GM23338 (cell line): ENCODE results near the gene MRPL22. TPM values are rescaled to one million over a fixed set of nuclear protein-coding genes. Genes with fewer than 3 reads are reported as not detected.
"Not testable (repeated sequence)": the region's sequence is repeated elsewhere in the genome, so short reads cannot be mapped to it uniquely, and the experiment has no call there.

Source experiments
- ATAC-seq: fragments of 200-7000 bp; cut with Tn5 transposase; 3 replicates; pipeline ENCODE4 v1.9.1; 2020
- DNase-seq: peaks from one replicate; pipeline ENCODE4 v3.0.0-alpha.2; 2015; ENCODE audit warnings: low spot score
- H2AFZ ChIP-seq: fragments of 200-600 bp; sonication (generic); 2 replicates; pipeline ENCODE4 v1.8.0; 2016; ENCODE audit warnings: antibody characterized with exemption, mild to moderate bottlenecking, moderate library complexity
- H3F3A ChIP-seq: fragments of 200-600 bp; sonication (generic); replicated peaks from 2 replicates; pipeline ENCODE4 v1.8.0; 2017; ENCODE audit warnings: antibody characterized with exemption, mixed run types, low read depth
- H3K27ac ChIP-seq: fragments of 200-600 bp; sonication (generic); 2 replicates; pipeline ENCODE4 v1.6.1; 2016; ENCODE audit warnings: low read depth
- H3K27me3 ChIP-seq: fragments of 200-600 bp; sonication (generic); 2 replicates; pipeline ENCODE4 v1.8.0; 2016; ENCODE audit warnings: mild to moderate bottlenecking, mixed run types, moderate library complexity; ENCODE audit not compliant: insufficient read depth
- H3K36me3 ChIP-seq: fragments of 200-600 bp; sonication (generic); 2 replicates; pipeline ENCODE4 v1.8.0; 2016; ENCODE audit warnings: mild to moderate bottlenecking; ENCODE audit not compliant: insufficient read depth
- H3K4me1 ChIP-seq: fragments of 200-600 bp; sonication (generic); 2 replicates; pipeline ENCODE4 v1.8.0; 2016; ENCODE audit warnings: mild to moderate bottlenecking, moderate library complexity; ENCODE audit not compliant: insufficient read depth
- H3K4me2 ChIP-seq: fragments of 200-600 bp; sonication (generic); 2 replicates; pipeline ENCODE4 v1.7.1; 2017; ENCODE audit warnings: mixed run types
- H3K4me3 ChIP-seq: fragments of 200-600 bp; sonication (generic); 2 replicates; pipeline ENCODE4 v1.6.1; 2016; ENCODE audit warnings: mixed run types
- H3K79me2 ChIP-seq: fragments of 200-600 bp; sonication (generic); replicated peaks from 2 replicates; pipeline ENCODE4 v1.8.0; 2017; ENCODE audit warnings: mild to moderate bottlenecking; ENCODE audit not compliant: insufficient read depth
- H3K9me2 ChIP-seq: fragments of 200-600 bp; sonication (generic); 2 replicates; pipeline ENCODE4 v1.8.0; 2017; ENCODE audit not compliant: insufficient read depth
- H4K20me1 ChIP-seq: fragments of 200-600 bp; sonication (generic); replicated peaks from 2 replicates; pipeline ENCODE4 v1.8.0; 2017; ENCODE audit warnings: mild to moderate bottlenecking; ENCODE audit not compliant: insufficient read depth
- H3K27ac Mint-ChIP-seq: 2 replicates; pipeline ENCODE4 v1.8.0; 2020; ENCODE audit warnings: inconsistent platforms, mild to moderate bottlenecking, moderate library complexity, mixed read lengths
- H3K27me3 Mint-ChIP-seq: 3 replicates; pipeline ENCODE4 v1.8.0; 2022; ENCODE audit warnings: low read depth, mild to moderate bottlenecking, moderate library complexity, mixed read lengths, inconsistent platforms; ENCODE audit not compliant: insufficient read depth, poor library complexity
- H3K36me3 Mint-ChIP-seq: 3 replicates; pipeline ENCODE4 v1.8.0; 2021; ENCODE audit warnings: low read depth, mild to moderate bottlenecking, inconsistent platforms, moderate library complexity, mixed read lengths
- H3K4me1 Mint-ChIP-seq: 3 replicates; pipeline ENCODE4 v1.8.0; 2020; ENCODE audit warnings: mild to moderate bottlenecking, inconsistent platforms, mixed read lengths
- H3K4me3 Mint-ChIP-seq: 3 replicates; pipeline ENCODE4 v1.8.0; 2021; ENCODE audit warnings: moderate library complexity, mild to moderate bottlenecking, inconsistent platforms, mixed read lengths
- H3K9me3 Mint-ChIP-seq: 3 replicates; pipeline ENCODE4 v1.8.0; 2020; ENCODE audit warnings: moderate library complexity, mild to moderate bottlenecking, inconsistent platforms, mixed read lengths
- EZH2 ChIP-seq: fragments of 200-600 bp; sonication (generic); IDR thresholded peaks from one replicate; pipeline ENCODE4 v1.8.0; 2017; ENCODE audit warnings: antibody characterized with exemption, mild to moderate bottlenecking, low read depth; ENCODE audit not compliant: unreplicated experiment
- EZH2phosphoT487 ChIP-seq: fragments of 200-600 bp; sonication (generic); IDR thresholded peaks from one replicate; pipeline ENCODE4 v1.8.1; 2018; ENCODE audit warnings: antibody characterized with exemption; ENCODE audit not compliant: unreplicated experiment
- JUNB ChIP-seq: IDR thresholded peaks from one replicate; pipeline ENCODE4 v1.6.1; 2016; ENCODE audit warnings: antibody characterized with exemption; ENCODE audit not compliant: unreplicated experiment
- polyA plus RNA-seq: library from polyadenylated mRNA; unstranded; fragments of >200 nt; fragmentation: Nextera tagmentation; extraction: Ambion mirVana; gene quantifications from 2 replicates; pipeline ENCODE4 v1.2.1, GENCODE V29; 2016
- total RNA-seq: library from RNA; depleted of rRNA; stranded (reverse); fragments of >200 nt; shearing (Covaris generic); gene quantifications from 2 replicates; pipeline ENCODE4 v1.2.3, GENCODE V29; 2014
- TF ChIP-seq, protein P1 (sequence below): fragments of 250-450 bp; sonication (Bioruptor Pico); IDR thresholded peaks from 2 replicates; pipeline ENCODE4 v1.5.0; 2020; ENCODE audit warnings: mild to moderate bottlenecking, moderate library complexity
- TF ChIP-seq, protein P2 (sequence below): IDR thresholded peaks from one replicate; pipeline ENCODE4 v1.6.1; 2018; ENCODE audit warnings: antibody characterized with exemption; ENCODE audit not compliant: unreplicated experiment

Gene MRPL22
- total and polyA plus RNA-seq, 2 experiments from 2014 or later = 32.1 to 256 TPM

DNA sequence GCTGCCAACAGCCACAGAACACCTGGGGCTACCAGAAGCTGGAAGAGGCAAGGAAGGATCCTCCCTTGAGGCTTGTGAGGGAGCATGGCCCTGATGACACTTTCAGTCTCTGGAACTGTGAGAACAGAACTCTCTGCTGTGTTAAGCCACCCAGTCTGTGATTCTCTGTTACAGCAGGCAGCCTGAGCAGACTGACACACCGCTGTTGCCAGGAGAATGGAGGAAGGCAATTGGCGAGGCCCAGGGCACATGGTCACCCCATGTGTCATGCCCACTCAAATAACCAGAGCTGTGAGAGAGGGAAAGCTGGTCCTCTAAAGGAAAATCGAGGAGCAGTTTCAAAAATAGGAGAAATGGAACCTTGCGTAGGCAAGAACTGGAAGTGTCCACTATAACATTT, 60.6 kb downstream of the MRPL22 start (continued):
- TF ChIP-seq, protein P1, sequence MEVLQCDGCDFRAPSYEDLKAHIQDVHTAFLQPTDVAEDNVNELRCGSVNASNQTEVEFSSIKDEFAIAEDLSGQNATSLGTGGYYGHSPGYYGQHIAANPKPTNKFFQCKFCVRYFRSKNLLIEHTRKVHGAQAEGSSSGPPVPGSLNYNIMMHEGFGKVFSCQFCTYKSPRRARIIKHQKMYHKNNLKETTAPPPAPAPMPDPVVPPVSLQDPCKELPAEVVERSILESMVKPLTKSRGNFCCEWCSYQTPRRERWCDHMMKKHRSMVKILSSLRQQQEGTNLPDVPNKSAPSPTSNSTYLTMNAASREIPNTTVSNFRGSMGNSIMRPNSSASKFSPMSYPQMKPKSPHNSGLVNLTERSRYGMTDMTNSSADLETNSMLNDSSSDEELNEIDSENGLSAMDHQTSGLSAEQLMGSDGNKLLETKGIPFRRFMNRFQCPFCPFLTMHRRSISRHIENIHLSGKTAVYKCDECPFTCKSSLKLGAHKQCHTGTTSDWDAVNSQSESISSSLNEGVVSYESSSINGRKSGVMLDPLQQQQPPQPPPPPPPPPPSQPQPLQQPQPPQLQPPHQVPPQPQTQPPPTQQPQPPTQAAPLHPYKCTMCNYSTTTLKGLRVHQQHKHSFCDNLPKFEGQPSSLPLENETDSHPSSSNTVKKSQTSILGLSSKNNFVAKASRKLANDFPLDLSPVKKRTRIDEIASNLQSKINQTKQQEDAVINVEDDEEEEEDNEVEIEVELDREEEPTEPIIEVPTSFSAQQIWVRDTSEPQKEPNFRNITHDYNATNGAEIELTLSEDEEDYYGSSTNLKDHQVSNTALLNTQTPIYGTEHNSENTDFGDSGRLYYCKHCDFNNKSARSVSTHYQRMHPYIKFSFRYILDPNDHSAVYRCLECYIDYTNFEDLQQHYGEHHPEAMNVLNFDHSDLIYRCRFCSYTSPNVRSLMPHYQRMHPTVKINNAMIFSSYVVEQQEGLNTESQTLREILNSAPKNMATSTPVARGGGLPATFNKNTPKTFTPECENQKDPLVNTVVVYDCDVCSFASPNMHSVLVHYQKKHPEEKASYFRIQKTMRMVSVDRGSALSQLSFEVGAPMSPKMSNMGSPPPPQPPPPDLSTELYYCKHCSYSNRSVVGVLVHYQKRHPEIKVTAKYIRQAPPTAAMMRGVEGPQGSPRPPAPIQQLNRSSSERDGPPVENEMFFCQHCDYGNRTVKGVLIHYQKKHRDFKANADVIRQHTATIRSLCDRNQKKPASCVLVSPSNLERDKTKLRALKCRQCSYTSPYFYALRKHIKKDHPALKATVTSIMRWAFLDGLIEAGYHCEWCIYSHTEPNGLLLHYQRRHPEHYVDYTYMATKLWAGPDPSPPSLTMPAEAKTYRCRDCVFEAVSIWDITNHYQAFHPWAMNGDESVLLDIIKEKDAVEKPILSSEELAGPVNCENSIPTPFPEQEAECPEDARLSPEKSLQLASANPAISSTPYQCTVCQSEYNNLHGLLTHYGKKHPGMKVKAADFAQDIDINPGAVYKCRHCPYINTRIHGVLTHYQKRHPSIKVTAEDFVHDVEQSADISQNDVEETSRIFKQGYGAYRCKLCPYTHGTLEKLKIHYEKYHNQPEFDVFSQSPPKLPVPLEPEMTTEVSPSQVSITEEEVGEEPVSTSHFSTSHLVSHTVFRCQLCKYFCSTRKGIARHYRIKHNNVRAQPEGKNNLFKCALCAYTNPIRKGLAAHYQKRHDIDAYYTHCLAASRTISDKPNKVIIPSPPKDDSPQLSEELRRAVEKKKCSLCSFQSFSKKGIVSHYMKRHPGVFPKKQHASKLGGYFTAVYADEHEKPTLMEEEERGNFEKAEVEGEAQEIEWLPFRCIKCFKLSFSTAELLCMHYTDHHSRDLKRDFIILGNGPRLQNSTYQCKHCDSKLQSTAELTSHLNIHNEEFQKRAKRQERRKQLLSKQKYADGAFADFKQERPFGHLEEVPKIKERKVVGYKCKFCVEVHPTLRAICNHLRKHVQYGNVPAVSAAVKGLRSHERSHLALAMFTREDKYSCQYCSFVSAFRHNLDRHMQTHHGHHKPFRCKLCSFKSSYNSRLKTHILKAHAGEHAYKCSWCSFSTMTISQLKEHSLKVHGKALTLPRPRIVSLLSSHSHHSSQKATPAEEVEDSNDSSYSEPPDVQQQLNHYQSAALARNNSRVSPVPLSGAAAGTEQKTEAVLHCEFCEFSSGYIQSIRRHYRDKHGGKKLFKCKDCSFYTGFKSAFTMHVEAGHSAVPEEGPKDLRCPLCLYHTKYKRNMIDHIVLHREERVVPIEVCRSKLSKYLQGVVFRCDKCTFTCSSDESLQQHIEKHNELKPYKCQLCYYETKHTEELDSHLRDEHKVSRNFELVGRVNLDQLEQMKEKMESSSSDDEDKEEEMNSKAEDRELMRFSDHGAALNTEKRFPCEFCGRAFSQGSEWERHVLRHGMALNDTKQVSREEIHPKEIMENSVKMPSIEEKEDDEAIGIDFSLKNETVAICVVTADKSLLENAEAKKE (CRISPR knock-in tag) = no peak
- no peak for TF ChIP-seq EZH2
- TF ChIP-seq, protein P2, sequence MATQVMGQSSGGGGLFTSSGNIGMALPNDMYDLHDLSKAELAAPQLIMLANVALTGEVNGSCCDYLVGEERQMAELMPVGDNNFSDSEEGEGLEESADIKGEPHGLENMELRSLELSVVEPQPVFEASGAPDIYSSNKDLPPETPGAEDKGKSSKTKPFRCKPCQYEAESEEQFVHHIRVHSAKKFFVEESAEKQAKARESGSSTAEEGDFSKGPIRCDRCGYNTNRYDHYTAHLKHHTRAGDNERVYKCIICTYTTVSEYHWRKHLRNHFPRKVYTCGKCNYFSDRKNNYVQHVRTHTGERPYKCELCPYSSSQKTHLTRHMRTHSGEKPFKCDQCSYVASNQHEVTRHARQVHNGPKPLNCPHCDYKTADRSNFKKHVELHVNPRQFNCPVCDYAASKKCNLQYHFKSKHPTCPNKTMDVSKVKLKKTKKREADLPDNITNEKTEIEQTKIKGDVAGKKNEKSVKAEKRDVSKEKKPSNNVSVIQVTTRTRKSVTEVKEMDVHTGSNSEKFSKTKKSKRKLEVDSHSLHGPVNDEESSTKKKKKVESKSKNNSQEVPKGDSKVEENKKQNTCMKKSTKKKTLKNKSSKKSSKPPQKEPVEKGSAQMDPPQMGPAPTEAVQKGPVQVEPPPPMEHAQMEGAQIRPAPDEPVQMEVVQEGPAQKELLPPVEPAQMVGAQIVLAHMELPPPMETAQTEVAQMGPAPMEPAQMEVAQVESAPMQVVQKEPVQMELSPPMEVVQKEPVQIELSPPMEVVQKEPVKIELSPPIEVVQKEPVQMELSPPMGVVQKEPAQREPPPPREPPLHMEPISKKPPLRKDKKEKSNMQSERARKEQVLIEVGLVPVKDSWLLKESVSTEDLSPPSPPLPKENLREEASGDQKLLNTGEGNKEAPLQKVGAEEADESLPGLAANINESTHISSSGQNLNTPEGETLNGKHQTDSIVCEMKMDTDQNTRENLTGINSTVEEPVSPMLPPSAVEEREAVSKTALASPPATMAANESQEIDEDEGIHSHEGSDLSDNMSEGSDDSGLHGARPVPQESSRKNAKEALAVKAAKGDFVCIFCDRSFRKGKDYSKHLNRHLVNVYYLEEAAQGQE = no peak
- no peak for TF ChIP-seq JUNB
- no peak for TF ChIP-seq EZH2phosphoT487

DNA sequence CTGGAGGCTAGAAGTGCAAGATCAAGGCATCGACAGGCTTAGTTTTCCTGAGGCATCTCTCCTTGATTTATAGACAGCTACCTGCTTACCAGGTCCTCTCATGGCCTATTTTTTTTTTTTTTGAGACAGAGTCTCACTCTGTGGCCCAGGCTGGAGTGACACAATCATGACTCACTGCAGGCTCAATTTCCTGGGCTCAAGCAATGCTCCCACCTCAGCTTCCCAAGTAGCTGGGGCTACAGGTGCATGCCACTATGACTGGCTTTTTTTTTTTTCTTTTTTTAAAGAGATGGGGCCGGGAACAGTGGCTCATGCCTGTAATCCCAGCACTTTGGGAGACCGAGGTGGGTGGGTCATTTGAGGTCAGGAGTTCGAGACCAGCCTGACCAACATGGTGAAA, 61.8 kb downstream of the MRPL22 start:
- H3K9me2 ChIP-seq, H3K4me1 Mint-ChIP-seq, DNase-seq, H4K20me1 ChIP-seq, H3K4me3 ChIP-seq, H3K4me2 ChIP-seq, H3K4me3 Mint-ChIP-seq, H3K27me3 Mint-ChIP-seq, H3K27ac Mint-ChIP-seq, ATAC-seq, H3K27ac ChIP-seq, H2AFZ ChIP-seq, H3K36me3 ChIP-seq, H3K27me3 ChIP-seq, H3F3A ChIP-seq, H3K4me1 ChIP-seq, H3K79me2 ChIP-seq, H3K36me3 Mint-ChIP-seq: not testable (repeated sequence)
- peaks cover 17% of the 10 kb centered on the region for H3K9me3 Mint-ChIP-seq
